ENCODE data around the gene LSM14A. TPM values are rescaled to one million over a fixed set of nuclear protein-coding genes. Genes with fewer than 3 reads are reported as not detected.

The LSM14A gene
- total RNA-seq, 1 experiment from 2014 or later, result 171 TPM

DNA sequence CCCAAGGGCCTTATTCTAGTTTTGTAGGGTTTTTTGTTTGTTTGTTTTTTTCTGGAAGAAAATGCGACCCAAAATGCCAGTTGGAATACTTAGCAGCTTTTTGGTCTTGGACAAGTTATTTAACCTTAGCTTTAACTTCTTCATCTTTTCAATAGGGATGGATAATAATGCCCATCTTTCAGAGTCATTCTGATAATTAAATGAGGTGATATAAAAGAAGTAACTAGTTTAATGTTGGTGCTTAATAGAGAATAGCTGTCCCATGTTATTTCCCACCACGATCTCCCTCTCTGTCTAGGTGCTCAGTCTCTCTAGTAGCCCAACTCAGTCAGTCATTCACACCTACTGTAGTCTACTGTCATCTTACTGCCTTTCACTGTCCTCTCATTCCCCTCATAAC lies 8.0 kb downstream of the LSM14A start:
- Histone ChIP-seq H2AFZ (ENCODE audit: low read length) (no peak overlapping the region), H3K27ac (ENCODE audit: low read length) (no peak overlapping the region), H3K27me3 (ENCODE audit: low read length) (no peaks in the 10 kb centered on the region), H3K4me1 (ENCODE audit: low read length) (peaks cover 60% of the 10 kb centered on the region), H3K9me2 (replicated peaks; ENCODE audit: insufficient read depth, low read length) (no peaks in the 10 kb centered on the region), H3K79me2 (ENCODE audit: low read length) (peaks cover 100% of the 10 kb centered on the region), H3K9ac (ENCODE audit: low read length) (no peak overlapping the region), H3K4me2 (ENCODE audit: low read depth, low read length, poor library complexity, severe bottlenecking) (no peak overlapping the region), H3K4me3 (ENCODE audit: low read length) (no peak overlapping the region), H4K20me1 (ENCODE audit: insufficient read depth, low read depth, low read length) (peaks cover 83% of the 10 kb centered on the region), H3K9me3 (ENCODE audit: low read length) (no peaks in the 10 kb centered on the region), H3K36me3 (ENCODE audit: insufficient read depth, low read length) (peaks cover 25% of the 10 kb centered on the region; the same call in 1 of the 2 replicates)
- no peak for DNase-seq

DNA sequence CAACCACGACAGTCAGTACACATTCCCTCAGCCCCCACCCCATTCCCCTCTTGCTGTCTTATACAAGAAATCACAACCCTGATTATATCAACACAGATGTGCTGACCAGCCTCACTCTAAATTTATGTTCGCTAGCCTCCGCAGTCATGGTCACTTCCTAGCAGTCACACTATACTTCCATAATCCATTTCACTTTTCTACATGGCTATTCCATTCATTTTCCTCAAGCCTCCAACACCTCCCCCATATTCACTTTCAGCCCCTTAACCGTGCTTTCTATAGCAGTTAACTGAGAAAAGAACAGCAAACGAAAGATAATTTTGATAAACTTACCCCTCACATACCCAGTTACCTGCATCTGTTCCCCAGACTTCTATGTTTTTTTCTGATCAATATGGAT lies 8.4 kb downstream of the LSM14A start:
- Histone ChIP-seq H3K9ac (ENCODE audit: low read length) (no peak overlapping the region), H3K4me3 (ENCODE audit: low read length) (no peak overlapping the region), H3K9me2 (replicated peaks; ENCODE audit: insufficient read depth, low read length) (no peaks in the 10 kb centered on the region), H3K4me1 (ENCODE audit: low read length) (peaks cover 60% of the 10 kb centered on the region), H3K9me3 (ENCODE audit: low read length) (no peaks in the 10 kb centered on the region), H4K20me1 (ENCODE audit: insufficient read depth, low read depth, low read length) (peaks cover 87% of the 10 kb centered on the region), H2AFZ (ENCODE audit: low read length) (no peak overlapping the region), H3K27ac (ENCODE audit: low read length) (no peak overlapping the region), H3K27me3 (ENCODE audit: low read length) (no peaks in the 10 kb centered on the region), H3K4me2 (ENCODE audit: low read depth, low read length, poor library complexity, severe bottlenecking) (no peak overlapping the region), H3K36me3 (ENCODE audit: insufficient read depth, low read length) (peaks cover 25% of the 10 kb centered on the region; the same call in 1 of the 2 replicates), H3K79me2 (ENCODE audit: low read length) (peaks cover 100% of the 10 kb centered on the region)
- DNase-seq, result no peak

DNA sequence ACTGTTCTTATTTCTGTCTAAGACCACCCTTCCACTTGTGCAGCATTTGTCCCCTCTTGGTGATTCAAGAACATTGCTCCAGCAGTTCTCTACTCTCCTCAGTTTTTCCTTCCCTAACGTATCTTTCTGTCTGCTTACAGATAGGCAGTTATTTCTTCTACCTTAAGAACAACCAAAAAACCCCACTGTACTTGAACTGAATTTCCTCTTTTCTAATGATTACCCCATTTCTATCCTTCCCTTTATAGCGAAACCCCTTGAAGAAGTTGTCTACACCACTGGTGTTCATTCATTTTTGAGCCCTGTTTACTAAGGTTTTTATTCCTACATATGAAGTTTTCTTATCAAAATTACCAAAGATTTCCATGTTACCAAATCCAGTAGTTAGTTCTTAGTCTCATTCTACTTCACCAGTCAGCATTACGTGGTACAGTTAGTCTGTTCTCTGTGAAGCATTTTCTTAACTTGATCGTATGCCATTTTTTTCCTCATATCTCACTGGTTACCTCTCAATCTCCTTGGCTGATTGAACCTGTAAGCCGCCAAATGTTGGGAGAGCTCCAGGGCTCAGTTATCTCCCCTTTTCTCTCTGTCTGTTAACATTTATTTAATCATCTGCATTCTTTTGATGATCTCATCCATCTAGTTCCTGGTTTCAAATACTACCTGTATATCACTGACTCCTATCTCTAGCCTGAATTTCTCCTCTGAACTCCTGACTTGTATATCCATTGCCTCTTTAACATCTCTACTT lies 9.0 kb downstream of the LSM14A start:
- Histone ChIP-seq H3K27ac (ENCODE audit: low read length) (no peak overlapping the region), H3K9ac (ENCODE audit: low read length) (no peak overlapping the region), H3K4me3 (ENCODE audit: low read length) (no peak overlapping the region), H3K27me3 (ENCODE audit: low read length) (no peaks in the 10 kb centered on the region), H3K9me3 (ENCODE audit: low read length) (no peaks in the 10 kb centered on the region), H2AFZ (ENCODE audit: low read length) (no peak overlapping the region), H3K79me2 (ENCODE audit: low read length) (peaks cover 100% of the 10 kb centered on the region), H3K4me2 (ENCODE audit: low read depth, low read length, poor library complexity, severe bottlenecking) (no peak overlapping the region), H3K9me2 (replicated peaks; ENCODE audit: insufficient read depth, low read length) (no peaks in the 10 kb centered on the region), H4K20me1 (ENCODE audit: insufficient read depth, low read depth, low read length) (peaks cover 89% of the 10 kb centered on the region), H3K4me1 (ENCODE audit: low read length) (peaks cover 60% of the 10 kb centered on the region), H3K36me3 (ENCODE audit: insufficient read depth, low read length) (peaks cover 25% of the 10 kb centered on the region; the same call in 1 of the 2 replicates)
- DNase-seq, result no peak

DNA sequence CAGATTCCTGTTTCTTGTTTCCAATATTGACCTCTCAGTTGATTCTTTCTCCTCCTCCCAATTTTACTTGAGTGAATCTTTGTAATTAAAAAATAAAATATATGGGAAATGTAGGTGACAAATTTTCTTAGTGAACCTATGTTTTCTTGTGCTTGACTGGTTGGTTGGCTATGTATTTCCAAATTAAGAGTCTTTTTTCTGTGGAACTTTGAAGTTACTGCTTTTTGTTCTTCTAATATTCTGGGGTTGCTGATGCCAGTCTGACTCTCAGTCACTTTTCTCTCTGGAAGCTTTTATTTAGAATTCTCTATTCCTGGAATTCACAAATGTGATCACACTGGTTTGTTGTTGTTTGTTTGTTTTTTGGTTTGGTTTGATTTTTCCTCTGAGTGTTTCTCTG lies 9.8 kb downstream of the LSM14A start:
- no peak for DNase-seq
- Histone ChIP-seq H3K4me2 (ENCODE audit: low read depth, low read length, poor library complexity, severe bottlenecking) (no peak overlapping the region), H3K27me3 (ENCODE audit: low read length) (no peaks in the 10 kb centered on the region), H2AFZ (ENCODE audit: low read length) (no peak overlapping the region), H3K36me3 (ENCODE audit: insufficient read depth, low read length) (peaks cover 18% of the 10 kb centered on the region; the same call in 1 of the 2 replicates), H3K4me1 (ENCODE audit: low read length) (peaks cover 57% of the 10 kb centered on the region), H3K9me2 (replicated peaks; ENCODE audit: insufficient read depth, low read length) (no peaks in the 10 kb centered on the region), H3K9ac (ENCODE audit: low read length) (no peak overlapping the region), H3K4me3 (ENCODE audit: low read length) (no peak overlapping the region), H3K79me2 (ENCODE audit: low read length) (peaks cover 100% of the 10 kb centered on the region), H3K9me3 (ENCODE audit: low read length) (no peaks in the 10 kb centered on the region), H4K20me1 (ENCODE audit: insufficient read depth, low read depth, low read length) (peaks cover 87% of the 10 kb centered on the region), H3K27ac (ENCODE audit: low read length) (no peak overlapping the region)

DNA sequence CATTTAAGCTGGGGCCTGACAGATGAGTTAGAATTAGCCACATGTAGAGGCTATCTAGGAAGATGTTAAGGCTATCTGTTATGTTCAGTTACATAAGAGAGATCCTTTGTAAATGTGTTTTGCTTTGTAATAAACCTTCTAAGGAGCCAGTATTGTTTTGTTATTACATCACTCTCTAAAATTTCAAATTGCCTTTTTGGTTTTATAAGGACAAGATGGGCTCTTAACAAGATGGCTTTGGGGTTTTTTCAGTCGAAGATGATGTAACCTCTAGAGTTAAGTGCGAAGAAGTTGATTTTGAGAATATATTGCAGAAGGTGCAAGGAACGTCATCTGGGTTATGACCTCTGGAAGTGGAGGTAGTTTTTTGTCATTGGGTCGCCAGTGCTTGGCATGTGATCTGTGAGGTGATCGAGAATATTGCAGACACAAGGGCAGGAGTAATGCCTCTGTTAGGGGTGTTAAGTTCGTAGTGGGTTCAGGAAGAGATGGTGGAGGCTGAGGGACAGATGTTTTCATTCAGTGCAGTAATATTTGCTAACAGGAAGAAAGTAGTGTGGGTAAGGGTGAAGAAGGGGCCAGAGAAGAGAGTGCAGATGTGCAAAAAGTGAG lies 12.7 kb downstream of the LSM14A start:
- Histone ChIP-seq H3K9me2 (replicated peaks; ENCODE audit: insufficient read depth, low read length) (no peaks in the 10 kb centered on the region), H3K4me3 (ENCODE audit: low read length) (no peak overlapping the region), H3K4me1 (ENCODE audit: low read length) (peaks cover 70% of the 10 kb centered on the region), H3K27ac (ENCODE audit: low read length) (peak overlapping the region; percentile 46; the same call in 1 of the 2 replicates), H2AFZ (ENCODE audit: low read length) (no peak overlapping the region), H3K9me3 (ENCODE audit: low read length) (no peaks in the 10 kb centered on the region), H3K36me3 (ENCODE audit: insufficient read depth, low read length) (peaks cover 13% of the 10 kb centered on the region; the same call in 1 of the 2 replicates), H3K9ac (ENCODE audit: low read length) (no peak overlapping the region), H3K4me2 (ENCODE audit: low read depth, low read length, poor library complexity, severe bottlenecking) (peak overlapping the region; percentile 9), H3K27me3 (ENCODE audit: low read length) (no peaks in the 10 kb centered on the region), H3K79me2 (ENCODE audit: low read length) (peaks cover 100% of the 10 kb centered on the region), H4K20me1 (ENCODE audit: insufficient read depth, low read depth, low read length) (peaks cover 89% of the 10 kb centered on the region)
- no peak for DNase-seq

DNA sequence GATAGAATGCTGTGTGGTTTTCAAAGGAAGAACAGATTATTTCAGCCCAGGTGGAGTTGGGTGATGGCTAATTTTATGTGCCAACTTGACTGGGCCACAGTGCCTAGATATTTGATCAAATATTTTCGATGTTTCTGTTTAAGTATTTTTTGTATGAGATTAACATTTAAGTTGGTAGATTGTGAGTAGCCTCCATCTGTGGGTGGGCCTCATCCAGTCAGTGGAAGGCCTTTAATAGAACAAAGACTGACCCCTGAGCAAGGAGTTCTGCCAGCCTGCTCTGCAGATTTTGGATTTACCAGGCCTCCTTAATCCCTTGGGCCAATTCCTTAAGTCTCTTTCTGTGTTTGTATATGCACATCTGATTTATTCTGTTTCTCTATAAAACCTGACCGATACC lies 13.9 kb downstream of the LSM14A start:
- no peak for DNase-seq
- H3K4me2 ChIP-seq (ENCODE audit: low read depth, low read length, poor library complexity, severe bottlenecking), result no peak overlapping the region
- H2AFZ ChIP-seq (ENCODE audit: low read length), result no peak overlapping the region
- no peaks in the 10 kb centered on the region for H3K27me3 ChIP-seq (ENCODE audit: low read length)
- H3K9ac ChIP-seq (ENCODE audit: low read length), result no peak overlapping the region
- H3K4me3 ChIP-seq (ENCODE audit: low read length), result no peak overlapping the region
- H3K9me3 ChIP-seq (ENCODE audit: low read length), result no peaks in the 10 kb centered on the region
- peaks cover 100% of the 10 kb centered on the region for H3K79me2 ChIP-seq (ENCODE audit: low read length)
- peaks cover 87% of the 10 kb centered on the region for H4K20me1 ChIP-seq (ENCODE audit: insufficient read depth, low read depth, low read length)
- H3K9me2 ChIP-seq (replicated peaks; ENCODE audit: insufficient read depth, low read length), result no peaks in the 10 kb centered on the region
- H3K4me1 ChIP-seq (ENCODE audit: low read length), result peaks cover 82% of the 10 kb centered on the region
- H3K27ac ChIP-seq (ENCODE audit: low read length), result 0 out of 2 replicates have a peak overlapping the region, but pooled peaks have one; percentile 46
- peaks cover 2% of the 10 kb centered on the region; the same call in 1 of the 2 replicates for H3K36me3 ChIP-seq (ENCODE audit: insufficient read depth, low read length)

DNA sequence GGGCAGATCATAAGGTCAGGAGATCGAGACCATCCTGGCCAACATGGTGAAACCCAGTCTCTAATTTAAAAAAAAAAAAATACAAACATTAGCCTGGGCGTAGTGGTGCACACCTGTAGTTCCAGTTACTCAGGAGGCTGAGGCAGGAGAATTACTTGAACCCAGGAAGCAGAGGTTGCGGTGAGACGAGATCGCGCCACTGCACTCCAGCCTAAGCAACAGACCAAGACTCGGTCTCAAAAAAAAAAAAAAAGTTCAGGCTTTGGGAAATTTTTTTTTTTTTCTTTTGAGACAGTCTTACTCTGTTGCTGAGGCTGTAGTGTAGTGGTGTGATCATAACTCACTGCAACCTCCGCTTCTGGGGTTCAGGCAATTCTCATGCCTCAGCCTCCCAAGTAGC lies 14.7 kb downstream of the LSM14A start:
- H3K4me2 ChIP-seq (ENCODE audit: low read depth, low read length, poor library complexity, severe bottlenecking), result no peak overlapping the region
- DNase-seq, result no peak
- peaks cover 100% of the 10 kb centered on the region for H3K79me2 ChIP-seq (ENCODE audit: low read length)
- no peaks in the 10 kb centered on the region for H3K9me3 ChIP-seq (ENCODE audit: low read length)
- H2AFZ ChIP-seq (ENCODE audit: low read length), result no peak overlapping the region
- no peak overlapping the region for H3K27ac ChIP-seq (ENCODE audit: low read length)
- H3K27me3 ChIP-seq (ENCODE audit: low read length), result no peaks in the 10 kb centered on the region
- peaks cover 82% of the 10 kb centered on the region for H3K4me1 ChIP-seq (ENCODE audit: low read length)
- no peaks in the 10 kb centered on the region; the same call in 1 of the 2 replicates for H3K36me3 ChIP-seq (ENCODE audit: insufficient read depth, low read length)
- H4K20me1 ChIP-seq (ENCODE audit: insufficient read depth, low read depth, low read length), result peaks cover 87% of the 10 kb centered on the region
- H3K9me2 ChIP-seq (replicated peaks; ENCODE audit: insufficient read depth, low read length), result no peaks in the 10 kb centered on the region
- H3K4me3 ChIP-seq (ENCODE audit: low read length), result no peak overlapping the region
- no peak overlapping the region for H3K9ac ChIP-seq (ENCODE audit: low read length)

DNA sequence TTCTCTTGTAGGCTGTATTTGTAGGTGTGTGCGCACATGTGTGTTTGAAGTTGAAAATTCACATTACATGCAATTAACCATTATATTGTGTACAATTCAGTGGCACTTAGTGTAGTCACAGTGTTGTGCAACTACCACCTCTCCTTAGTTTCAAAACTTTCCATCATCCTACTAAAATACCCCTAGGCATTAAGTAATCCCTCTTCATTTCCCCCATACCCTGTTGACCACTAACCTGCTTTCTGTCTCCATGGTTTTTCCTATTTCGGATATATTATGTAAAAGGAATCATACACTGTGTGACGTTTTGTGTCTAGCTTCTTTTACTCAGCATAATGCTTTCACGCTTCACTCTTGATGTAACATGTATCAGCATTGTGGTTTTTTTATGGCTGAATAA lies 16.1 kb downstream of the LSM14A start:
- Histone ChIP-seq H3K79me2 (ENCODE audit: low read length) (peaks cover 100% of the 10 kb centered on the region), H3K4me2 (ENCODE audit: low read depth, low read length, poor library complexity, severe bottlenecking) (no peak overlapping the region), H3K9me3 (ENCODE audit: low read length) (no peaks in the 10 kb centered on the region), H3K27me3 (ENCODE audit: low read length) (no peaks in the 10 kb centered on the region), H3K9me2 (replicated peaks; ENCODE audit: insufficient read depth, low read length) (no peaks in the 10 kb centered on the region), H3K36me3 (ENCODE audit: insufficient read depth, low read length) (no peaks in the 10 kb centered on the region; the same call in 1 of the 2 replicates), H3K27ac (ENCODE audit: low read length) (0 out of 2 replicates have a peak overlapping the region, but pooled peaks have one; percentile 4), H3K9ac (ENCODE audit: low read length) (no peak overlapping the region), H3K4me1 (ENCODE audit: low read length) (peaks cover 93% of the 10 kb centered on the region), H2AFZ (ENCODE audit: low read length) (no peak overlapping the region), H3K4me3 (ENCODE audit: low read length) (no peak overlapping the region), H4K20me1 (ENCODE audit: insufficient read depth, low read depth, low read length) (peaks cover 87% of the 10 kb centered on the region)
- DNase-seq, result no peak

Measured in Karpas-422 (cell line).